NCI-H524 treated with DMSO at 0.1 percent for 48 hours (cell line): Measurements from ENCODE around the gene TMEM11.
"Not testable (repeated sequence)": the region's sequence is repeated elsewhere in the genome, so short reads cannot be mapped to it uniquely, and the experiment has no call there.

Experiments used
- DNase-seq: peaks from one replicate; lab custom pipeline; 2025; lab: John Stamatoyannopoulos, UW

The TMEM11 gene

GRCh38 chr17:21211825-21212479 is 2.0 kb downstream of the TMEM11 start:
- no peak for DNase-seq

GRCh38 chr17:21210411-21211076 is 3.4 kb downstream of the TMEM11 start:
- DNase-seq: peak; percentile 94

- no peak for DNase-seq
Observed at GRCh38 chr17:21209511-21210175, 4.3 kb downstream of the TMEM11 start.

GRCh38 chr17:21208352-21208751 is 5.6 kb downstream of the TMEM11 start:
- DNase-seq: no peak

GRCh38 chr17:21204935-21205334 is 9.0 kb downstream of the TMEM11 start:
- DNase-seq: no peak

- DNase-seq: no peak
Observed at GRCh38 chr17:21202512-21202911, 11.4 kb downstream of the TMEM11 start.

GRCh38 chr17:21201874-21202273 is 12.1 kb downstream of the TMEM11 start:
- DNase-seq: no peak

GRCh38 chr17:21201298-21201595 is 12.7 kb downstream of the TMEM11 start:
- no peak for DNase-seq

- DNase-seq: no peak
Observed at GRCh38 chr17:21200590-21201297, 13.2 kb downstream of the TMEM11 start.

GRCh38 chr17:21199856-21200255 is 14.1 kb downstream of the TMEM11 start:
- no peak for DNase-seq

- DNase-seq: no peak
Observed at GRCh38 chr17:21199311-21199710, 14.7 kb downstream of the TMEM11 start.

GRCh38 chr17:21198411-21198810 is 15.6 kb downstream of the TMEM11 start:
- no peak for DNase-seq

GRCh38 chr17:21196126-21196525 is 17.8 kb downstream of the TMEM11 start:
- no peak for DNase-seq

GRCh38 chr17:21194703-21195102 is 19.3 kb downstream of the TMEM11 start:
- DNase-seq: peak; percentile 91

GRCh38 chr17:21194226-21194625 is 19.7 kb downstream of the TMEM11 start:
- DNase-seq: no peak

GRCh38 chr17:21193031-21193430 is 20.9 kb downstream of the TMEM11 start:
- no peak for DNase-seq

GRCh38 chr17:21192414-21192813 is 21.5 kb downstream of the TMEM11 start:
- DNase-seq: not testable (repeated sequence)

GRCh38 chr17:21191698-21192097 is 22.3 kb downstream of the TMEM11 start:
- DNase-seq: peak; percentile 16

GRCh38 chr17:21190078-21190477 is 23.9 kb downstream of the TMEM11 start:
- peak; percentile 96 for DNase-seq

GRCh38 chr17:21189361-21189760 is 24.6 kb downstream of the TMEM11 start:
- no peak for DNase-seq

GRCh38 chr17:21186399-21187187 is 27.4 kb downstream of the TMEM11 start:
- no peak for DNase-seq

- DNase-seq: no peak
Observed at GRCh38 chr17:21185061-21185460, 28.9 kb downstream of the TMEM11 start.
